Mammary epithelial cell (primary cell): ENCODE data around the gene GSTCD.

Source experiments
- EZH2 ChIP-seq: IDR thresholded peaks from 2 replicates; pipeline ENCODE4 v1.6.1; 2012; ENCODE audit warnings: low read length, inconsistent platforms, borderline replicate concordance
- TF ChIP-seq, protein P1 (sequence below), 2 donors: IDR thresholded peaks in 1 of 2; conservative IDR thresholded peaks in 1 of 2; 2 replicates each; pipeline ENCODE4 v1.5.1; 2011 to 2012; ENCODE audit warnings: inconsistent platforms in 2 of 2, low read length in 2 of 2, mild to moderate bottlenecking in 2 of 2, control low read depth in 1 of 2, low read depth in 1 of 2; ENCODE audit not compliant: insufficient read depth in 1 of 2; ENCODE audit errors: extremely low read depth in 1 of 2

- TF ChIP-seq, protein P1, sequence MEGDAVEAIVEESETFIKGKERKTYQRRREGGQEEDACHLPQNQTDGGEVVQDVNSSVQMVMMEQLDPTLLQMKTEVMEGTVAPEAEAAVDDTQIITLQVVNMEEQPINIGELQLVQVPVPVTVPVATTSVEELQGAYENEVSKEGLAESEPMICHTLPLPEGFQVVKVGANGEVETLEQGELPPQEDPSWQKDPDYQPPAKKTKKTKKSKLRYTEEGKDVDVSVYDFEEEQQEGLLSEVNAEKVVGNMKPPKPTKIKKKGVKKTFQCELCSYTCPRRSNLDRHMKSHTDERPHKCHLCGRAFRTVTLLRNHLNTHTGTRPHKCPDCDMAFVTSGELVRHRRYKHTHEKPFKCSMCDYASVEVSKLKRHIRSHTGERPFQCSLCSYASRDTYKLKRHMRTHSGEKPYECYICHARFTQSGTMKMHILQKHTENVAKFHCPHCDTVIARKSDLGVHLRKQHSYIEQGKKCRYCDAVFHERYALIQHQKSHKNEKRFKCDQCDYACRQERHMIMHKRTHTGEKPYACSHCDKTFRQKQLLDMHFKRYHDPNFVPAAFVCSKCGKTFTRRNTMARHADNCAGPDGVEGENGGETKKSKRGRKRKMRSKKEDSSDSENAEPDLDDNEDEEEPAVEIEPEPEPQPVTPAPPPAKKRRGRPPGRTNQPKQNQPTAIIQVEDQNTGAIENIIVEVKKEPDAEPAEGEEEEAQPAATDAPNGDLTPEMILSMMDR (conservative IDR thresholded peaks at IDR 0.05 in 1 of 2, IDR thresholded peaks at IDR 0.05 in 1 of 2; ENCODE audit: extremely low read depth in 1 of 2, insufficient read depth in 1 of 2, low read depth in 1 of 2, low read length in 2 of 2): no peak
- TF ChIP-seq EZH2: no peak
Measured at GRCh38 chr4:105725623-105726022, 17.0 kb downstream of the GSTCD start.
